GM18505 (cell line): ENCODE measurements around the gene CFD.
"Not testable (repeated sequence)": the region's sequence is repeated elsewhere in the genome, so short reads cannot be mapped to it uniquely, and the experiment has no call there.

Experiments
- ATAC-seq: cut with Tn5 transposase; IDR thresholded peaks from one replicate; pipeline ENCODE4 v1.9.1; 2021; ENCODE audit not compliant: unreplicated experiment
- POLR2A ChIP-seq: IDR thresholded peaks from 4 replicates; pipeline ENCODE4 v1.6.1; 2011; ENCODE audit warnings: borderline replicate concordance; ENCODE audit not compliant: insufficient read depth, insufficient read length; ENCODE audit errors: extremely low read depth

CFD gene

GRCh38 chr19:876089-876488 lies 16.6 kb downstream of the CFD start:
- no peak for TF ChIP-seq POLR2A
- no peak for ATAC-seq

- TF ChIP-seq POLR2A = no peak
- ATAC-seq = no peak
These were observed 17.4 kb downstream of the CFD start for GRCh38 chr19:876780-877314.

GRCh38 chr19:877992-878660 lies 18.7 kb downstream of the CFD start:
- ATAC-seq = not testable (repeated sequence)

GRCh38 chr19:878751-879561 lies 19.5 kb downstream of the CFD start:
- not testable (repeated sequence) for ATAC-seq

- no peak for TF ChIP-seq POLR2A
- no peak for ATAC-seq
These were observed 20.4 kb downstream of the CFD start for GRCh38 chr19:879711-880438.

GRCh38 chr19:881385-882071 lies 22.1 kb downstream of the CFD start:
- ATAC-seq = no peak
- TF ChIP-seq POLR2A = no peak

- no peak for ATAC-seq
- no peak for TF ChIP-seq POLR2A
These were observed 23.5 kb downstream of the CFD start for GRCh38 chr19:882871-883497.

- no peak for ATAC-seq
- TF ChIP-seq POLR2A = no peak
These were observed 24.3 kb downstream of the CFD start for GRCh38 chr19:883661-884211.

- no peak for ATAC-seq
- TF ChIP-seq POLR2A = no peak
These were observed 25.2 kb downstream of the CFD start for GRCh38 chr19:884420-885211.

GRCh38 chr19:885536-886224 lies 26.2 kb downstream of the CFD start:
- no peak for TF ChIP-seq POLR2A
- no peak for ATAC-seq

- ATAC-seq = no peak
- no peak for TF ChIP-seq POLR2A
These were observed 27.6 kb downstream of the CFD start for GRCh38 chr19:887072-887471.

- ATAC-seq = no peak
- no peak for TF ChIP-seq POLR2A
These were observed 28.1 kb downstream of the CFD start for GRCh38 chr19:887599-887998.
